ENCODE measurements around the gene SPTLC1.

SPTLC1 gene

DNA sequence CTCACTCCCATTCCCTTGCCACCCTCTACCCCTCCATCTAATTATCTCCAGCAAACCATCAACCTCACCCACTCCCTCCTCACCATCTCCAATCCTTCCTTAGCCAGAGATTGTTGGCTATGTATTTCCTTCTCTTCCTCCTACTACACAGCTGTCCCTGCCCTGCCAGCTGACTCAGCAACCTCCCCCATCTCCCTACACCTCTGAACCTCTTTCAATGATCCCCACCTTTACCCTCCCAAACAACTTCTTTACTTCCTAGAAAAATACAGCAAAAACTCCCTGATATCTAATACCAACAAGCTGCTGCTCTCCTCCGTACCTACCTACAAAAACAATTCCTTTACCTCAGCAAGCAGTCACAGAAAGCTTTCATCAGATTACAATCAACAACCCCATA, 37.3 kb downstream of the SPTLC1 start:
- no peak for DNase-seq

DNA sequence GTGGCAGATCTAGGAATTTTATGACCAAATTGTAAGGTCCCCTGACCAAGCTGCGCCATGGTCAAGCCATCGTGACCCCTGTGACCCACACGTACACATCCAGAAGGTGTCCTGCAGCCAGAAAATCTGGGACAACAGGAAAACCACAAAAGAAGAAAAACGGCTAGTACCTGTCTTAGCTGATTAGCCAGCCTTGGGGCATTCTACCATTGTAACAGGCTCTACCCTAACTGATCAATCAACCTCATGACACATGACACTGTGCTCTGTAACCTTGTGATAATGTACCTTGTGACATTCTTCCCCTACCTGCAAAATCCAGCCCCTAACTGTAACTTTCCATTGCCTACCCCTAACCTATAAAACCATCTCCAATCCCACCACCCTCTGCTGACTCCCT, 43.6 kb downstream of the SPTLC1 start:
- DNase-seq: no peak

DNA sequence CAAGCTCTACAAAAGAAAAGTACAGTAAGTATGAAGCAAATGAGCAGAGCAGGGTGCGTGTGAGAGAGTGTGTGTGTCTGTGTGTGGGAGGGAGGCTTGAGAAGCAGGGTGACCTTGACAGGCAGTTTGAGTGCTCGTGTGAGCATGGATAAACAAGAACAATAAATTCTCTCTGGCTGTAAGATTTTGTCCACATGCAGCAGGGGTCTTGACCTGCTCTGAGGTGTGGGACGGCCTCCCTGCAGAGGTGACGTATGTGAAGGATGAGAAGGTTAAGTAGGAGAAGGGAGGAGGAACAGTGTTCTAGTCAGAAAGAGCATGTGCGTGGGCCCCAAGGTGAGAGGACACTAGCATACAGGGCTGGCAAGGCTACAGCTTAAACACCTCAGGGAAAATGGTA, 49.0 kb downstream of the SPTLC1 start:
- no peak for DNase-seq

DNA sequence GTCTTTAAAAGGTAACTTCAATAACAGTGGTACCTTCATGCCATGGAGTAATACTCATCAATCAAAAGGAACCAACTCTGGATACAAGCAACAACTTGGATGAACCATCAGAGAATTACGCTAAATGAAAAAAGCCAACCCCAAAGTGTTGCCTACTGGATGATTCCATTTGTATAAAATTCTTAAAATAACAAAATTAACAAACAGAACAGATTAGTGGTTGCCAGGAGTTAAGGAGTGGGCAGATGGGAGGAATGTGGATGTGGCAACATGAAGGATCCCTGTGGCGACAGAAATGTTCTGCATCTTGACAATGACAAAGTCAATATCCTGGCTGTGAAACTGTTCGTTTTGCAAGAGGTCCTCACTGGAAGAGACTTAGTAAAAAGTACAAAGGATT, 50.5 kb downstream of the SPTLC1 start:
- no peak for DNase-seq

DNA sequence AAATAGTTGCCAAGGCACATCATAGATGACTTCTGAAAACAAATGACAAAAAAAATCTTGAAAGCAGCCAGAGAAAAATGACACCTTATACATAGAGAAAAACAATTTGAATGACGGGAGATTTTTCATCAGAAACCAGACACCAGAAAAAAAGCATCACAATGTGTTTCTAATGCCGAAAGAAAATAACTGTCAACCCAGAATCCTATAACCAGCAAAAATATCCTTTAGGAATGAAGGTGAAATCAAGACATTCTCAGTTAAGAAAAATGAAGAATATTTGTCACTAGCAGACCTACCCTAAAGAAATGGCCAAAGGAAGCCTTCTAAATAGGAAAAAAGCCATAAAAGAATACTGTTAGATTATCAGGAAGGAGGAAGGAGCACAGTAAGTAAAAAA, 54.0 kb downstream of the SPTLC1 start:
- no peak for DNase-seq

DNA sequence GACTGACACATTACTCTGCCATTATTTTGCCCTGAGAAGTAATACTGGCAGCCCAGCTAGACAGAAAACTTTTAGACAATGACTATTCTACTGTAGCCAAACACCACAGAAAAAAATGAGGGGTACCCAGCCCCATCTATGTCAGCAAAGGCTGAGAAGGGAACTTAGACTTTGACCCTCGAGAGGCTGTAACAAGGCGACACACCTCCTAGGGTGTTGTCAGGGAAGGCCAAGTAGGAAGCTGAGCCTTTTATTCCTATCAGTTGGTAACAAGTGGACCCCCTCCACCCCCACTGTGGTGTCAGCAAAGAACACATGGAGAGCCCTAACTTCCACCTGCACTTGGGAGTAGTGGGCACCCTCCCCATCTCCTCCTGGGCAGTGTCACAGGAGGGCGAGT, 55.6 kb downstream of the SPTLC1 start:
- DNase-seq: no peak

DNA sequence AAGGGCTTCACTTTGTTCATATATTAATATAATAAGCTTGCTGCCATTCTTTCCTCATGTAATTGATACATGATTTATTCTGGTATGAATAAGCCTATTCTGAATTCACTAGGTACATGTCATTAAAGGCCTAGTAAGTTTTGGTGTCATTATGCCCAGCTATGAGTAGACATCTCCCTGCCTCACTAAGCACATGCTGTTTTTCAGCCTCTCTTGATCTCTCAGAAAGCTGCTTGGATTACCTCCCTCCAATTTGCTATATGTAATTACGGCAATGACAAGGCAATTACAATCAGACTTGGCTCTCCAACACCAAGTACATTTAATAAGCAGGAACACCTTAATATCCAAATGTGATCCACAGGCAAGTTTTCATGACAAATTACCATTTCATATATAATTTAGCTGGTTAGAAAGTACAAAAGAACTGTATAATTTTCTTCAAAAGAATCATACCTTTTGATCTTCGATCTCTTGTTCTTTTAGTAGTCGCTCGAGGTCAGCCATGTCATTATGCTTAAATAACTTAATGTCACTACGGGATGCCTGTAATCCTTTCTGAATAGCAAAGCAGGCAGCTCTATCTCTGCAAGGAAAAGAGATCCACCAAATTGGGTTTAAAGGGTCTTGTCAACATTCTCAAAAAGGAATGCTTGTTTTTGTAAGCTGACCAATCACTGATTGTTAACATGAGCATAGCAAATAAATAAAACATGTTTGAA, 56.3 kb downstream of the SPTLC1 start:
- DNase-seq: no peak

DNA sequence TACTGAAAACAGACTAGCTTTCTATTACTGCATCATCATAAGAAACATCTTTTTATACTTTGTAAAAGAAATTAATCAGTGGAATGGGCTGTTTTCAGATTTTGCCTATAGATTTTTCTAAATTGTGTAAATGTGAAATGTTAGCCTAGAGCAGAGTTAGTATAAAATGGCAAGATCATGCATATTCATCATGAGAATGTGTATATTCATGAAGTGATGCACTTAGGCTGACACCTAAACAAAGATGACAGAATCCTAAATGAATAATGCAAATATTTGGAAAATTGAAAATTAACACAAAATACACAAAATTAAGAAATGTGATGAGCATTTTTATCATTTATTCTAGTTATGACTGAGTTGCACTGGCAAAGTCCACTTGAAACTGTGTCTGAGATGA, 57.2 kb downstream of the SPTLC1 start:
- no peak for DNase-seq

DNA sequence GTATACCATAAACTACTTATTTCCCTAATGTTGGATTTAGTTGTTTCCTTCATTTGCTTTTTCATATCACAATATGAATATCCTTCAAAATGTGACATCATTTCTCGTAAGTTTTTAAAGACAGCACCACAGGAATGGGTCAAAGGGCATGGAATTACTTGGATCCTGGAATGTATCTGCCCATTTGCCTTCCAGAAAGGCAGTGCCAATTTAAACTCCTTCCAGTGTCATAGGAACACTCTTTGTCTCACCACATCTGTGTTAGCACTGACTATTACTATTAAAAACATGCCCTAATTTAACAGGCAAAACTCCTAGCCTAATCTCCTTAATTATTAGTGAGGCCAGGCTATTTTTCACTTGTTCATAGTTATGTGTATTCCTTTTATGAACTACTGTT, 58.0 kb downstream of the SPTLC1 start:
- no peak for DNase-seq

DNA sequence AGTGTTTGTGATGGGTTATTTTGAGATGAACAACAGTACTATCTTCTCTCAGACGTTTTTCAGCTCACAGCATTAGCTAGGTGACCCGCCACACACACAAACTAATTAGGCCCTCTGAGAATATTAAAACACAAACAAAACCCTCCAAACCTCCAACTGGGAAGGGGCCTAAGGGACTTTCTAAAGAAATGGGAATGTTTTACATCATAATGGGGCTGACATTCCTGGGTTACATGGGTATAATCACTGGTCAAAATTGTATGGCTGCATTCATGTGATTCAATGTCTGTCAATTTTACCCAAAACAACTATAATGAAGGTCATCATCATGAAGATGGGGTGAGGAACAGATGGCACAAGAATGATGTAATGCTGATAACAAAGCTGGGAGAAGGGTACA, 59.6 kb downstream of the SPTLC1 start:
- no peak for DNase-seq

DNA sequence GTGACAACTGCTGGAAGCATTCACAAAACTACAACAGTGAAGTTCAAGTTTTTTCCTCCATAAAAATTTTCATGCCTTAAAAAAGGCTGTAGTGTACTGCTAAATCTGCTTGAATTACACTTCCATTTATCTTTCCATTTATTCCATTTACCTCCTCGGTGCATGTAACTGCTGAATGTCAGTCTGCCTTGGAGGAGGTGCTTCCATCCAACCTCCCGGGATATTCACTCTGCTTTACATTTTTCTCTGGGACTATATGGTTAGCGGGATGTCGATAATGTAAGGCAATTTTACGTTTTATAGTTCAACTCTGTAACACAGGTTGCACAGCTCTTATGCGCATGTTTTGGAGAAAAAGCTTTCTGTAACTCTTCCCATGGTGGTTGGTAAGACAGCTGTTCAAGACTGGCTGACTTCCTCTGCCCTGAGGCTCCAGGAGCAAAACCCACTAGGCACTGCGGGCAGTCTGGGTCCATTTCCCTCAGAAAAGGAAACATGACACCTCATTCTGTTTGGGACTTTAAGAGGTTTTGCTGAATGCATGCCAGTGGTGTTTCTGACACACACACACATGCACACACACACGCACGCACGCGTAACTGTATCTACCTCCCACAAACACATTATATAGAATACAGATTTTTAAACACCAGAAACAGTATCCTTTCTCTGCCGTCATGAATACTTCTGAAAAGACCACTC, 66.1 kb downstream of the SPTLC1 start:
- no peak for DNase-seq

DNA sequence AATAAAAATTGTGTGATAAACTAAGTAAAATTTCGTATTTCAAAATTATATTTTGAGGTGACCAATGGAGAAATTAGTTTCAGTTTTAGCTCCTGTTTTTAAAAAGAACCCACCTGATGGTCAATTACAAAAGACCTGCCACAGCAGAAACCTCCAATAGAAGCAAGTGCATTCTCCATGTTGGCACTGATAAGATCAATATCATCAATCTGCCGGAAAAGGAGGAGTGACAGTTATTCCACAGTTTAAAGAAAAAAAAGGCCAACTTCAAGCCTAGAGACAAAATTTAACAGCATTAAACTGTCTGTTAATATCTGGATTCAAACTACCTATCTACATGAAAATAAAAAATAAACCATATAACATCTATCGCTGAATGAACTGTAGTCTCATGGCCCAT, 67.7 kb downstream of the SPTLC1 start:
- DNase-seq: no peak

DNA sequence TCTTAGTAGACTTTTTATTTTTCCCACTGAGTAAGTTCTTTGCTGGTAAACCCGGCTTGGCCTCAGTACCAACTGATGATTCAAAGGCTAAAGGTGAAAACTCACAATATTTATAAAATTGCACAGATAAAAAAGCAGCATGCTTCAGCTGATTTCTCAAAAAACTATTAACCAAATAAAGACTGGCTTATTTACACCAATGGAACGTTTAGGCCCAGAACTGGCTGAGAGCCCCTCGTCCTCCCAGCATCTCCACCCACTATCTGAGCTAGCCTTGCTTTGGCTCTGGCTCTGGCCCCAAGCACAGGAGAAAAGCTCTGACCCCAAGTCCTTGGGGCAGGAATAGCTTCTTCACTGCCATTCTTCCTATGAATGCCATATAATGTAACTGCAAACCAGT, 68.5 kb downstream of the SPTLC1 start:
- DNase-seq: no peak

DNA sequence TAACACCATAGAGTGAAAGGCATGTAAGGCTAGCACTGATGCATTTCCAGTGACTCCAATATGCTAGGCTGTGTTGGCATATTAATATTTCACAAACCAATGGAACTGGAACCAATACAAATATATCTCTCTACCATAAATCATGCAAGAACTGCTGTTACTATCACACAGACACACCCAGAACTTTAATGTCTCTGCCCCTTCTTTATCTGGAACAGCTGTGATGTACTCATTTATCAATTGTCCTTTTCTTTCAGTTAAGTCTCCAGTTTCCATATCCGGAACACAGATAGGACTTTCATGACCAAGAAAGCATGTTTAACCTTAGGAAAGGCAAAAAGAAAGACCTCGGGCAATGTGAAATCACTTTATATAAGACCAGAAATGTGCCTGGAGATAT, 70.3 kb downstream of the SPTLC1 start:
- DNase-seq: no peak

DNA sequence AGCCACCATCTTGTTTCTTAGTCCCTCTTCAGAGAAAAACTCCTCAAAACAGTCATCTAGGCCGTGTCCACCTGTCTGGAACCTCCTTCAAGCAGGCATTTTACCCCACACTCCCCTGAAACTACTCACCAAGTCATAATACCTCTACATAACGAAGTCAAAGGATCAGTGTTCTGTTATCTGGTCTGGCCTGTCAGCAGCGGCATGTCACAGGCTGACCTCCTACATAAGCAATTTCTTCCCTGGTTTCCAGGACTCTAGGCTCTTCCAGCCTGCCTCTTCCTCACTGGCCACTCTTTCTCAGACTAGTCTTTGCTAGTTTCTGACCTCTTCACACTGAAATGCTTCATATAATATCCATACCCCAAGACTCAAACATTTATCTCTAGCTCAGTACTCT, 72.2 kb downstream of the SPTLC1 start:
- DNase-seq: no peak

DNA sequence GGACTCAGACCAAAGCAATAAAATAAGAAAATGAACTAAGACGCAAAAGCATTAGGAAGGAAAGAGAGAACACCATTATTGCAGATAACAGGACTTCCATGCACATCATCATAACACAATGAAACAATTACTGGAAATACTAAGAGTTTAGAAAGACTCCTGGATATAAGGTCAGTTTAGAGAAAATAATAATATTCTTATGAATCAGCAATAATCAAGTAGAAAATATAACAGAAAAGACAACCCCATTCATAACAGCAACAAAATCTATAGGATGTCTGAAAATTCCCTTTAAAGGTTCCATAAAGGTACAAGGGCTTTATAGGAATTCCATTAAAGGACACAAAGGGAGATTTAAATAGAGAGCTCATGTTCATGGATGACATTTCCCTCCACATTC, 73.0 kb downstream of the SPTLC1 start:
- no peak for DNase-seq

DNA sequence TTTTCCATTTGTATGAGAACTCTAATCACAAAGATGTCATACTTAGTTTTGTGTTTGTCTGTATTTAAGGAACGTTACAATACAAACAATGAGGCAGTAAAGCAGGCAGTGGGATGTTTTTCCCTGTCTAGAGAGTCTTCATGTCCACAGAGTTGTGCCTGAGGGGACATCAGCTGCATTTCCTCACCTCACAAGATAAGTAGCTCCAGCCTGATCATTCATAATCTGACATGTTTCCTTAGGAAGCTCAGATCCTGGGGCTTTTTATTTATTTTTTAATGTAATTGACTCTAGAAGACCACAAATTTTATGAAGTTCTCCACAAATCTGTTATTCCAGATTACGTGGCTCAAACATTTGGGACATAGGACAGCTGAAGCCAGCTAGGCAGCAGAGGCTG, 78.5 kb downstream of the SPTLC1 start:
- no peak for DNase-seq

DNA sequence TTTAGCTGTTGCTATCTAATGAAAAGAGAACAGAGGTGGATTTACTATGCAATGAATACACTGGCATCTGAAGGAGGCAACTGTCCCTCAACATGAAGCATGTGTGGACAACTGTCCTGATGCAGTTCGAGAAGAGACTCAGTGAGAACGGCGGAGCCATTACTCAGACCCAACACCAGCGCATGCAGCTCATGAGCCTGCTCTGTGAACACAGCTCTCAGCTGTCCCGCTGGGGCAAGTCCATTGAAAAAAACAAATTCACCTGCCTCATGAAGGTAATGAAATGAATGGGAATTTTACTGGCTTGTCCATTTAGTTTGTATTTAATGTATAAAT, 78.8 kb downstream of the SPTLC1 start:
- no peak for DNase-seq

DNA sequence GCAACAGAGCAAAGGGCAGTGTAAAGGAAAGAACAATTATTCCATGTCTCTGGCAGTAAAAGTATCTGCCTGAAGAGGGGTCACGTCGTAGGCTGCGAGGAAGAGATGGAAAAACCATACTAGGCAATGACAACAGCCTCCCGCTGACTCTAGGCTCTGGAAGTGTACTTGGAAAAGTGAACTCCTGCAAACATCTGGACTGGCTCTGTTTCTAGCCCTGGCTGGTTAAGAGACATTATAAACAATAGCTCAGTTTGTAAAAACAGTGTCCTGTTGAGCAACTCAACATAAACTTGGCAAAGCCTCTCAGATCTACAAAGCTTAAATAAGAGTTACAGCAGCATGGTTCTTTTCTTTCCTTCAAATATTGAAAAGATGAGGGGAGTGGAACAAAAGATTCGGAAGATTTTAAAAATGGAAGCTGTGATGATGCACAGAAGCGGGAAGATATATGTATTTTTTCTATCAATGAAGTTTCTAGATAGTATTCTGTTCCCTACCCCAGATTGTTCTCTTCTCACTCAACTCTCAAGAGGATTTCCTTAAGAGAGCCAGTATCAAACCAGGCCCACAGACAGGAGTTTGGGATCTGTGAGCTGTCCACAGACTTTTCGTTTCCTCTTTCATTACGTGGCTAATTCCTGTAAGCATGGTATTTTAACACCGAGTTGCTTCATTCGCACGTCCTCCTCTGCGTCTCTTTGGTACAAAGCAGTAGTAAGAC, 79.4 kb downstream of the SPTLC1 start:
- no peak for DNase-seq

DNA sequence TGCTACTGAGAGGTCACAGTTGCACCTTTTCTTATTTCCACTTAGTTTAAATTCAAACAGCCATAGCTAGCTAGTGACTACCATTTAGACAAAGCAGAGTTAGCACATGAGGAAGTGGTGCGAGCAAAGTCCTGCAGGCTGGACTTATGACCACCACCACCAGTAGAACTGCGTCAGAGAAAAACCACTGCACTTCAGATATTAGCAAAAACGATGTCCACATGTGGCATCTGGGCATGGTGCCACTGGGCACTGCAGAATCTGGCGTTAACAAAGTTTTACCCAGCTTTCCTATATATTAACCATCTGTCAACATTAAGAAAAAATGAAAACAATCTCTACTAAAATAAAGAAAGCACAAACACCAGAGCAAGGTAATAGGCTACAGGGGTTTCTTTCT, 80.1 kb downstream of the SPTLC1 start:
- DNase-seq: no peak

DNA sequence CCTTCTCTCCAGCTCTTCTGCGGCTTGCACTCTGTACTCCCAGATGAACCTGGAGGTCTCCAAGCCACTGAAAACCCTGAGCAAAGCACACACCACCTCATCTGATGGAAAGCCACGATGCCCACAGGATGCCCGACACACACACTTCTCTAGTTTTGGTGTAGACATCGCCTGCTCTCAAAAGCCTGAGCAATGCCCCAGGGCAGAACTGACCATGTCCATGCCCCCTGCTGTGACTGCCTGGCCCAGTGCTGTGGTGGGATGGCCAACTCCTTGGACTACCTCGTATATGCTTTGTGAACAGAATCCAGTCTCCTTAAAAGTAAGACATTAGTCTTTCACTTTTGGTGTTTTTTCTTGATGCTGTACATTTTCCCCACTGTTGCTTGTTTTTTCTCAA, 81.2 kb downstream of the SPTLC1 start:
- no peak for DNase-seq

DNA sequence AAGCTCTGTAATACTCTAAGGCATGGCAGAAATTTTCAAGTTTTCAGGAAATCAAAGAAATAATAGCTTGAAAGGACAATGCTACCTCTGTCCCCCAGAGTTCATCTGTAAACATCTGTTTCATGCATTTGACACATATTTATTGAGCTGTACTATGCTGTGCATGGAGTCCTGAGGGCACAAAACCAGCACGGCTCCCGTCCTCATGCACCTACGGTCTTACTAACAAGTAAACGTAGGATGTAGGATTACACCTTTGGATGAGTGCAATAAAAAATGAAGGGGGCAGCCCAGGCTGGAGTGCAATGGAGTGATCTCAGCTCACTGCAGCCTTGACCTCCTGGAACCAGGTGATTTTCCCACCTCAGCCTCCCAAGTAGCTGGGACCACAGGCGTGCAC, 81.9 kb downstream of the SPTLC1 start:
- DNase-seq: no peak

DNA sequence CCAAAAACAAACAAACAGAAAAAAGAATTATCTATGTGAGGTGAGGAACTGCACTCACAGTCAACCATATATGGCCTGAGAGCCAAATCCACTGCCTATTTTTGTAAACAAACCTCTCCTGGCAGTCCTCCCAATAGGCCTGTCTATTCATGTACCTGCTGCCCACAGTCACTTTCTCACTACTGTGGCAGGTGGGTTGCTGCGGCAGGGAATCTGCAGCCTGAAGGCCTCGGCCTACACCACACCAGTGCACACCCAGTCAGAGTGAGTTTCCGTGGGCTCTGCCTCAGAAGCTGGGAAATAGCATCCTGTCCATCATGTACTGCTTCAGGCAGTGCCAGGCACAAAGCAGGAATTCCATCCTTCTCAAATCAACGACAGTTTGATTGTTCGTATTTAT, 82.3 kb downstream of the SPTLC1 start:
- no peak for DNase-seq

DNA sequence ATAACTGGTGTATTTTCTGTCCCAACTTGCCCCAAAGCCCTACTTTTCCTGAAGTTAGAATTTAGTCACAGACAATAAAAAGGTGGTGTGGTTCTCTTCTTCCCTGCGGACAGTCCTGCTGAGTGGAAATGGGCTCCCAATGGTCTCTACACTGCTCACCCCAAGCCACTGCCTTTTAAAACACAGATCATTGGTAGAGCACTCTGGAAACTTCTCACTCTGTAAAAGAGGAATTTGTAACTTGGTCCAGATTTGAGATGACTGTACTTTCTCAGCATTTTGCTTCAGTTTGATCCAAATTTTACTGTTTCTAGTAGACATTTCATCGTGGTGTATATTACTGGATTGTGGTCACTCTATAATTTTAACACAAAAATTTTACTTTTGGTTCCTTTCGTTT, 84.8 kb downstream of the SPTLC1 start:
- DNase-seq: no peak

DNA sequence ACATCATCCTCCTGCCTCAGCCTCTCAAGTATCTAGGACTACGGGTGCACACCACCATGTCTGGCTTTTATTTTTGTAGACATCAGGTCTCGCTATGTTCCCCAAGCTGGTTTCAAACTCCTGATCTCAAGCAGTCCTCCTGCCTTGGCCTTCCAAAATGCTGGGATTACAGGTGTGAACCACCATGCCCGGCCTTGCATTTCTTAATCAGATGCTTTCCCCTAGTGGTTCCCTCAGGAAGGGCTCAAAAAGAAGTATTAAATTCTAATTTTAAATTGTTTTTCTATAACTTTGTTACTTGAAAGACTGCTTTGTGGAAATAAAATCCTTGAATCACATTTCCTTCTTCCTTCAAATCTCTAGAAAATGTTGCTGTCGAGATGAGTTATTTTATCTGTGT, 85.7 kb downstream of the SPTLC1 start:
- no peak for DNase-seq

All from NCI-H2029 treated with DMSO at 0.1 percent for 48 hours (cell line).